SH-SY5Y (cell line): ENCODE data around the gene ATP9B.

Experiments used
- GATA2 ChIP-seq: IDR thresholded peaks from 2 replicates; pipeline ENCODE4 v1.6.1; 2011; ENCODE audit warnings: mild to moderate bottlenecking, low read depth, low read length
- GATA3 ChIP-seq: IDR thresholded peaks from 2 replicates; pipeline ENCODE4 v1.6.1; 2011; ENCODE audit warnings: low read depth, mild to moderate bottlenecking, low read length, moderate library complexity

DNA sequence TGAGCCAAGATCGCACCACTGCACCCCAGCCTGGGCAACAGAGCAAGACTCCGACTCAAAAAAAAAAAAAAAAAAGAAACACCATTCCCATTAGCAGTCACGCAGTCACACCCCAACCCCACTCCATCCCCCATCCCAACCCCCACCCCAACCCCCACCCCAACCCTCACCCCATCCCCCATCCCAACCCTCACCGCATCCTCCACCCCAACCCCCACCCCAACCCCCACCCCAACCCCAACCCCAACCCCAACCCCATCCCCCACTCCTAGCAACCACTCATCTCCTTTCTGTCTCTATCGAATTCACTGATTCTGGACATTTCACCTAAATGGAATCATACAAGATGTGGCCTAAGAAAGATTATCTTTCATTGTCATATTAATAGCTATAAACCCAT, 25.9 kb upstream of the ATP9B start:
- TF ChIP-seq GATA3 (no peak), GATA2 (no peak)
